ENCODE measurements around the gene ANO7. TPM values are rescaled to one million over a fixed set of nuclear protein-coding genes. Genes with fewer than 3 reads are reported as not detected.

Gene ANO7
- total RNA-seq, 1 experiment from 2014 or later = 0.84 TPM

DNA sequence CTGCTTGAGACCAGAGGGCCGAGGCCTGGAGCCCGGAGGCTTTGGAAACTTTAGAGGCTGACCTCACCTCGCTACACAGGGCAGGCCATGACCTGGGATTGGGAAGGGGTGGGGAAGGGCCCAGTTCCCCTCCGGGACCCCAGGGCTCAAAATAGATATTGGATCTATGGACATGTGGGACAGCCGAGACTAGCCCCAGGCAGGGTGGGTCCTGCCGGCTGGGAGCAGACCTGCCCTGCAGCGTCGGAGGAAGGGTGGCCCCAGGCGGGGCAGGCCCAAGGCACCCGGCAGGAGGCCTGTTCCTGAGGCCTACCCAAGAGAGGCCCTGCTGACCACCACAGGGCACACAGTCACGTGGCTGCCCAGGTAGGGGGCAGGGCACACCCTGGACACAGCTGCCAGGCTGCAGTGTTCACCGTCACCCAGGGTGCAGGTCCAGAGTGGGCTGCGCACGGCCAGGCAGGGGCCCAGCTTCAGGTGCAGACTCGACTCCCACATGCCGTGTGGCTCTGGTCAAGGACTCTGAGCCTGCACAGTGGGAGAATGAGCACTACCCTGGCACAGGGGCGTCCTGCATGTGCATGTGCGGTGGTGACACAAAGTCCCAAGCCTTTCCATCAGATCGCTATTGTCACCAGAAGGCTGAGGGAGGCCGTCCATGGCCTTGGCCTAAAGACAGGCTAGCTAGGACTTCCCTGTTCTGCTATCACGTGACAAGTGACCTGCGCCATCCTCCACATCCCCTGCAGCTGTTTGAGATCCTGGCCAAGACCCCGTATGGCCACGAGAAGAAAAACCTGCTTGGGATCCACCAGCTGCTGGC is 13.2 kb downstream of the ANO7 start:
- Histone ChIP-seq H3K4me2 (ENCODE audit: low read length) (no peak overlapping the region), H3K27ac (ENCODE audit: low read depth, low read length) (no peak overlapping the region), H4K20me1 (ENCODE audit: insufficient read depth) (no peaks in the 10 kb centered on the region), H3K9me2 (ENCODE audit: insufficient read depth) (no peaks in the 10 kb centered on the region), H3K36me3 (ENCODE audit: control insufficient read depth in 1 of 2, insufficient read depth in 2 of 2, low read length in 2 of 2) (no peaks in the 10 kb centered on the region), H3K4me1 (ENCODE audit: control insufficient read depth in 1 of 2, insufficient read depth in 2 of 2, low read length in 2 of 2) (no peaks in the 10 kb centered on the region), H3K9me3 (ENCODE audit: control insufficient read depth in 1 of 2, insufficient read depth in 1 of 2, low read depth in 1 of 2, low read length in 2 of 2) (no peaks in the 10 kb centered on the region), H3K9ac (ENCODE audit: low read length) (no peak overlapping the region), H2AFZ (ENCODE audit: low read depth, low read length, poor library complexity, severe bottlenecking) (no peak overlapping the region), H3K4me3 (replicated peaks in 1 of 2; ENCODE audit: low read depth in 1 of 2, low read length in 2 of 2) (no peak overlapping the region), H3K79me2 (ENCODE audit: insufficient read depth, low read length) (no peaks in the 10 kb centered on the region), H3K27me3 (ENCODE audit: insufficient read depth, low read length) (no peaks in the 10 kb centered on the region)
- CTCF ChIA-PET = no interaction called here
- BruUV-seq (replicated peaks) = no TSS peak
- POLR2A ChIA-PET = no interaction called here
- ATAC-seq (no peak), DNase-seq (ENCODE audit: low read depth, low spot score) (no peak)
- RAD21 ChIA-PET (ENCODE audit: low non-redundant PET in 1 of 2, low total read pairs in 2 of 2, uncharacterized antibody in 2 of 2, unreplicated experiment in 2 of 2) = no interaction called here
- intact Hi-C loops (cut with micrococcal nuclease) = no loop called here
- no peak for TF ChIP-seq ZFX (IDR thresholded peaks at IDR 0.05)
- TF ChIP-seq TCF7L2 (IDR thresholded peaks at IDR 0.05; ENCODE audit: borderline replicate concordance, extremely low read depth, insufficient read depth, insufficient read length) = no peak
- TF ChIP-seq CBX3 (IDR thresholded peaks at IDR 0.05; ENCODE audit: low read depth) = no peak
- no peak for TF ChIP-seq EGR1 (IDR thresholded peaks at IDR 0.05; ENCODE audit: low read depth)
- no peak for TF ChIP-seq EZH2 (IDR thresholded peaks at IDR 0.05)
- TF ChIP-seq YY1 (IDR thresholded peaks at IDR 0.05; ENCODE audit: extremely low read depth, insufficient replicate concordance, low read depth, low read length) = no peak
- TF ChIP-seq SRF (IDR thresholded peaks at IDR 0.05; ENCODE audit: low read depth) = no peak
- TF ChIP-seq, protein P1, sequence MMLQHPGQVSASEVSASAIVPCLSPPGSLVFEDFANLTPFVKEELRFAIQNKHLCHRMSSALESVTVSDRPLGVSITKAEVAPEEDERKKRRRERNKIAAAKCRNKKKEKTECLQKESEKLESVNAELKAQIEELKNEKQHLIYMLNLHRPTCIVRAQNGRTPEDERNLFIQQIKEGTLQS (IDR thresholded peaks at IDR 0.05) = no peak

DNA sequence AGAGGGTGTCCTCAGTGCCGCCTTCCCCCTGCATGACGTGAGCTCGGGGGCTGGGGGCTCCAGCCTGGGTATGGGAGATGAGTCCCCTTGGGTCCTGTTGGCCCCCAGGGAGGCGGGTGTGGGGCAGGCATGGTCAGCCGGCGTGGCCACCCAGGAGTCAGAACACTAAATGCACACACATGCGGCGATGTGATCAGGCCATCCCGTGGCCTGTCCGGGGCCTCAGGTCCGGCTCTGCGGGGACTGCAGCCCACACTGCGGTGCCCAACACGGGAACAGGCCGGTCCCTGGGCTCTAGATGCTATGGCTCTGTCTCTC is 13.8 kb downstream of the ANO7 start:
- intact Hi-C loops (cut with micrococcal nuclease) = no loop called here
- no peaks in the 10 kb centered on the region for H3K9me2 ChIP-seq (ENCODE audit: insufficient read depth)
- H3K4me1 ChIP-seq (ENCODE audit: control insufficient read depth in 1 of 2, insufficient read depth in 2 of 2, low read length in 2 of 2) = no peaks in the 10 kb centered on the region
- no peak overlapping the region for H3K4me2 ChIP-seq (ENCODE audit: low read length)
- BruUV-seq (replicated peaks) = no TSS peak
- no peak overlapping the region for H2AFZ ChIP-seq (ENCODE audit: low read depth, low read length, poor library complexity, severe bottlenecking)
- CTCF ChIA-PET = no interaction called here
- no peaks in the 10 kb centered on the region for H3K27me3 ChIP-seq (ENCODE audit: insufficient read depth, low read length)
- H3K9me3 ChIP-seq (ENCODE audit: control insufficient read depth in 1 of 2, insufficient read depth in 1 of 2, low read depth in 1 of 2, low read length in 2 of 2) = no peaks in the 10 kb centered on the region
- no peaks in the 10 kb centered on the region for H3K36me3 ChIP-seq (ENCODE audit: control insufficient read depth in 1 of 2, insufficient read depth in 2 of 2, low read length in 2 of 2)
- H4K20me1 ChIP-seq (ENCODE audit: insufficient read depth) = no peaks in the 10 kb centered on the region
- no peaks in the 10 kb centered on the region for H3K79me2 ChIP-seq (ENCODE audit: insufficient read depth, low read length)
- H3K4me3 ChIP-seq (replicated peaks in 1 of 2; ENCODE audit: low read depth in 1 of 2, low read length in 2 of 2) = no peak overlapping the region
- no peak overlapping the region for H3K27ac ChIP-seq (ENCODE audit: low read depth, low read length)
- POLR2A ChIA-PET = no interaction called here
- no peak for DNase-seq (ENCODE audit: low read depth, low spot score)
- RAD21 ChIA-PET (ENCODE audit: low non-redundant PET in 1 of 2, low total read pairs in 2 of 2, uncharacterized antibody in 2 of 2, unreplicated experiment in 2 of 2) = no interaction called here
- H3K9ac ChIP-seq (ENCODE audit: low read length) = no peak overlapping the region
- no peak for ATAC-seq
- TF ChIP-seq SRF (IDR thresholded peaks at IDR 0.05; ENCODE audit: low read depth) = no peak
- no peak for TF ChIP-seq RAD21 (IDR thresholded peaks at IDR 0.05; ENCODE audit: low read depth)
- TF ChIP-seq EZH2phosphoT487 (IDR thresholded peaks at IDR 0.05; ENCODE audit: borderline replicate concordance) = no peak
- no peak for TF ChIP-seq SP1 (IDR thresholded peaks at IDR 0.05; ENCODE audit: low read depth)
- TF ChIP-seq, protein P2, sequence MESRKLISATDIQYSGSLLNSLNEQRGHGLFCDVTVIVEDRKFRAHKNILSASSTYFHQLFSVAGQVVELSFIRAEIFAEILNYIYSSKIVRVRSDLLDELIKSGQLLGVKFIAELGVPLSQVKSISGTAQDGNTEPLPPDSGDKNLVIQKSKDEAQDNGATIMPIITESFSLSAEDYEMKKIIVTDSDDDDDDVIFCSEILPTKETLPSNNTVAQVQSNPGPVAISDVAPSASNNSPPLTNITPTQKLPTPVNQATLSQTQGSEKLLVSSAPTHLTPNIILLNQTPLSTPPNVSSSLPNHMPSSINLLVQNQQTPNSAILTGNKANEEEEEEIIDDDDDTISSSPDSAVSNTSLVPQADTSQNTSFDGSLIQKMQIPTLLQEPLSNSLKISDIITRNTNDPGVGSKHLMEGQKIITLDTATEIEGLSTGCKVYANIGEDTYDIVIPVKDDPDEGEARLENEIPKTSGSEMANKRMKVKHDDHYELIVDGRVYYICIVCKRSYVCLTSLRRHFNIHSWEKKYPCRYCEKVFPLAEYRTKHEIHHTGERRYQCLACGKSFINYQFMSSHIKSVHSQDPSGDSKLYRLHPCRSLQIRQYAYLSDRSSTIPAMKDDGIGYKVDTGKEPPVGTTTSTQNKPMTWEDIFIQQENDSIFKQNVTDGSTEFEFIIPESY (IDR thresholded peaks at IDR 0.05; ENCODE audit: extremely low read depth, insufficient replicate concordance, low read length) = no peak
- no peak for TF ChIP-seq ELF1 (IDR thresholded peaks at IDR 0.05; ENCODE audit: borderline replicate concordance, low read depth)
- TF ChIP-seq YY1 (IDR thresholded peaks at IDR 0.05; ENCODE audit: extremely low read depth, insufficient replicate concordance, low read depth, low read length) = no peak
- TF ChIP-seq POLR2AphosphoS5 (IDR thresholded peaks at IDR 0.05; ENCODE audit: low read depth, low read length) = no peak
- no peak for TF ChIP-seq EZH2 (IDR thresholded peaks at IDR 0.05)
- TF ChIP-seq, protein P3, sequence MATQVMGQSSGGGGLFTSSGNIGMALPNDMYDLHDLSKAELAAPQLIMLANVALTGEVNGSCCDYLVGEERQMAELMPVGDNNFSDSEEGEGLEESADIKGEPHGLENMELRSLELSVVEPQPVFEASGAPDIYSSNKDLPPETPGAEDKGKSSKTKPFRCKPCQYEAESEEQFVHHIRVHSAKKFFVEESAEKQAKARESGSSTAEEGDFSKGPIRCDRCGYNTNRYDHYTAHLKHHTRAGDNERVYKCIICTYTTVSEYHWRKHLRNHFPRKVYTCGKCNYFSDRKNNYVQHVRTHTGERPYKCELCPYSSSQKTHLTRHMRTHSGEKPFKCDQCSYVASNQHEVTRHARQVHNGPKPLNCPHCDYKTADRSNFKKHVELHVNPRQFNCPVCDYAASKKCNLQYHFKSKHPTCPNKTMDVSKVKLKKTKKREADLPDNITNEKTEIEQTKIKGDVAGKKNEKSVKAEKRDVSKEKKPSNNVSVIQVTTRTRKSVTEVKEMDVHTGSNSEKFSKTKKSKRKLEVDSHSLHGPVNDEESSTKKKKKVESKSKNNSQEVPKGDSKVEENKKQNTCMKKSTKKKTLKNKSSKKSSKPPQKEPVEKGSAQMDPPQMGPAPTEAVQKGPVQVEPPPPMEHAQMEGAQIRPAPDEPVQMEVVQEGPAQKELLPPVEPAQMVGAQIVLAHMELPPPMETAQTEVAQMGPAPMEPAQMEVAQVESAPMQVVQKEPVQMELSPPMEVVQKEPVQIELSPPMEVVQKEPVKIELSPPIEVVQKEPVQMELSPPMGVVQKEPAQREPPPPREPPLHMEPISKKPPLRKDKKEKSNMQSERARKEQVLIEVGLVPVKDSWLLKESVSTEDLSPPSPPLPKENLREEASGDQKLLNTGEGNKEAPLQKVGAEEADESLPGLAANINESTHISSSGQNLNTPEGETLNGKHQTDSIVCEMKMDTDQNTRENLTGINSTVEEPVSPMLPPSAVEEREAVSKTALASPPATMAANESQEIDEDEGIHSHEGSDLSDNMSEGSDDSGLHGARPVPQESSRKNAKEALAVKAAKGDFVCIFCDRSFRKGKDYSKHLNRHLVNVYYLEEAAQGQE (IDR thresholded peaks at IDR 0.05; ENCODE audit: low read depth) = no peak
